Hepatic stellate cell (primary cell): ENCODE results near the gene ZBTB9.

Source experiments
- DNase-seq: peaks from one replicate; pipeline ENCODE4 v3.0.0; 2011; ENCODE audit warnings: low spot score

The ZBTB9 gene

GRCh38 chr6:33418690-33419291 is 35.6 kb upstream of the ZBTB9 start:
- no peak for DNase-seq

GRCh38 chr6:33419580-33420490 is 34.5 kb upstream of the ZBTB9 start, which contains the start of gene SYNGAP1:
Gene SYNGAP1, plus strand, starts transcription at chr6:33420065. Its CDS starts 200 bp downstream, at chr6:33420265.
- no peak for DNase-seq

- DNase-seq = no peak
Measured at GRCh38 chr6:33420491-33421343, 33.7 kb upstream of the ZBTB9 start.

DNA sequence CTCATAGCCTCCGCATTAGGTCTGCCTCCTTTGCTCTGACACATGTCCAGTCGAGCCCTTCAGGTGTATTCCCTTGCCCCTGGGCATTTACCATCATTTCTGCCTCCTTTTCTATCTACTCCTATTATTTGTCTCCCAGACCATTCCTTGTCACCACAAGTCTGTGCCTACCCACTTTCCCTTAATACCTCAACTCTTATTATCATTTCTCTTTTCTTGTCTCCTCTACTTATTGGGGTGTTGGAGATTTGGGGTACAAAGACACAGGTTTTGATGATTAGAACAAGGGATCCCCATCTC is 33.1 kb upstream of the ZBTB9 start:
- DNase-seq = no peak

GRCh38 chr6:33423777-33424176 is 30.6 kb upstream of the ZBTB9 start:
- no peak for DNase-seq

- DNase-seq = peak; percentile 27
Measured at GRCh38 chr6:33424855-33425667, 29.3 kb upstream of the ZBTB9 start.

DNA sequence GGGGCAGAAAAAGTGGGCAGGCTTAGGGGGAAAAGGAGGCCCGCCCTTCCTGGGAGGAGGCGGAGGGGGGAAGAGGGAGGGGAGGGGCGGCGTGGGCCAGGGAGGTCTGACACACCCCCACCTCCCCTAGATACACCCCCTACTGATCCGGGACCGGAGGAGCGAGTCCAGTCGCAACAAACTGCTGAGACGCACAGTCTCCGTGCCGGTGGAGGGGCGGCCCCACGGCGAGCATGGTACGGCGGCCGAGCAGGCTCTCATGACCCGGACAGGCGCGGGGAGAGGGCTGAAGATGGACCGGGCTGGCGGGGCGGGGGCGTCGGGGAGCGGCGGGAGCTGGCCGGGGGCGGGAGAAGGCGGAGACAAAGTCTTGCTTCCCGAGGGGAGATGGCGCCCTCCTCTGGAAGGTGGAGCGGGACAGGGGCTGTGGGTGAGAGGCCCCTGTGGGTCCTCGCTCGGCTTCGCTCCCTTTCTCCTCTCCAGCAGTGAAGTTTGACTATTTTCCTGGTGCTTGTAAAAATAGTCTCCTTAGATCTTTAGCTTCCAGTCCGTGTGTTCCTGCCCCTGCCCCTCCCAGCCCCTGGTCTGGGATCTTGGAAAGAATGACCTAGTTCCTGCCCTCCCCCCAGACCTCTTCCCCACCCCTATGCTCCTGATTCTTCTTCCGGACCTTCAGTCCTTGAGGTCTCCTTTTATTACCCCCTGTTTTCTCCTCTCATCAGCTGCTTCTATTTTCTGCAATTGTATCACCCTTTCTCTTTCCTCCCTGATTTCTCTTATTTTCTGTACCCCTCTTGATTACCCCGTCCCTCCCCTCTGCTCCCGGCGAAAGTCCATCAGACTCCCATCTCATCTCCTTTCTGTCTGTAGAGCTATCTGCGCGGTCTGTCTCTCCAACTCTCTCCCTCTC is 28.5 kb upstream of the ZBTB9 start:
- peak; percentile 89 for DNase-seq

DNA sequence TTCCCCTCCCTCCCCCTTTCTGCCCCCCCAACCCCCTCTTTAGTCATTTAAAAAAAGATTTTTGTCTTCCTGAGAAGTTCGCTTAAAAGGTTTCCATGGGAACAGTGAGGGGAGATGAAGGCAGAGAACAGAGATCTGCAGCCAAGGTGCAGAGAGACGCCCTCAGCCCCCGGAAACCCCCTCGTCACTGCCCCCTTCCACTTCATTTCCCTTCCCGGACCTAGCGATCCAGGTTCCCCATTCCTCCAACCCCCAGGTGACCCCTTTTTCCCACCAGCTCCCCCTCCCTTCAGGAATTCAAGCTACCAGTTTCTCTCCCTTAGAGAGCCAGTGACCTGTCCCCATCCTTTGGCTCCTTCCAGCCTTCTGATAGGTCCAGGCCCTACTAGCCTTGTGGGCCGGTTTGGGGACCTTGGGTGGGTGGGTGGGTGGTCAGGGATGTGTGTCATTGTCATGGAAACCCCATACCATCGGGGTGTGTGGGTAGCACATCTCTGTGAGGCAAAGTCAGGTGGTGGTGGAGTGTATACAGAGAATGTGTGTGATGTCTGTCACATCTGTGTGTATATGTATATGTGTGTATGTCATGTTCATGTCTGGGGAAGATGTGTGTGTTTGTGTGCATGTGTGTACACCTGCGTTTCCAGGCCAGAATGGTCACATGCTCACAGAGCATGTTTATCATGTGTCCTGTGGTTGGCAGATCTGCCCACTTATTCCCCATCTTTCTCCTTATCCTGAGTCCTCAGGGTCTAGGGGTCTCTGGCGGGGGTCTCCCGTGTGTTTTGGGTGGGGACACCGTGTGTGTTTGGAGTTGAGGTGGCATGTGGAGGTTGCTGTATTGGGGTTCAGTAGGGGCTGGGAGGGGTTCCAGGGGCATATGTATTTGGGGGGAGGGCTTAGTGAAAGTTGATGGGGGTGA is 27.5 kb upstream of the ZBTB9 start:
- DNase-seq = peak; percentile 47

- DNase-seq = peak; percentile 61
Measured at GRCh38 chr6:33427585-33428223, 26.7 kb upstream of the ZBTB9 start.

DNA sequence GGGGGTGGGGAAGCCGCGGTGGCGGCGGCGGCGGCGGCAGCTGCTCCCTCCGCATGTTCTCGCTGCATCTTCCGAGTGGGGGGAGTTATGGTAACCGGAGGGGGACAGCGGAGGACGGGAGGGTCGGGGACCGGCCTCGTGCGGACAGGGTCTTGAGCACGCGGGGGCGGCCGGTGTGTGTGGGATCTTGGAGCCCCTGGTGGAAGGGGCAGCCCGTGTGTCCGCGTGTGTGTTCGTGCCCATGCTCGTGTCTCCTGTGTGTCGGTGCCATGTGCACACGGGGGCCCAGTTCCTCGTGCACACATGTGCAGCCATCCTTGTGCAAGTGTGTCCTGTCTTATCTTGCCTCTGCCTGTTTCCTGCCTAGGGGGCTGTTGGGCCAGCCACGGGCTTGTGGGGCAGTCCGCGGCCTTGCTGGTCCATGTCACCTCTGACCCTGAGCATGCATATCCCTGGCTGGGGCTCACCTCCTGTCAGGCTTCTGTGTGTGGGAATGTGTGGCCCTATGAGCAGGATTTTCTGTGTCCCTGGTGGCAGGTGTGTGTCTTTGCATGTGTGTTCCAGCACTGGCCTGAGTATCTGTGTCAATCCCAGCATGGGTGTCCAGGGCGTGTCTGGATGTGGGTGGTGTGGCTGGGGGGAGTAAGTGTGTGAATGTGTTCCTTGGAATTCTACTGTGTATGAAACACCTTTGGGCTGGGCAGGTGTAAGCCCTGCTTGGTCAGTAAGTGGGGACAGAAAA is 26.0 kb upstream of the ZBTB9 start:
- peak; percentile 77 for DNase-seq

DNA sequence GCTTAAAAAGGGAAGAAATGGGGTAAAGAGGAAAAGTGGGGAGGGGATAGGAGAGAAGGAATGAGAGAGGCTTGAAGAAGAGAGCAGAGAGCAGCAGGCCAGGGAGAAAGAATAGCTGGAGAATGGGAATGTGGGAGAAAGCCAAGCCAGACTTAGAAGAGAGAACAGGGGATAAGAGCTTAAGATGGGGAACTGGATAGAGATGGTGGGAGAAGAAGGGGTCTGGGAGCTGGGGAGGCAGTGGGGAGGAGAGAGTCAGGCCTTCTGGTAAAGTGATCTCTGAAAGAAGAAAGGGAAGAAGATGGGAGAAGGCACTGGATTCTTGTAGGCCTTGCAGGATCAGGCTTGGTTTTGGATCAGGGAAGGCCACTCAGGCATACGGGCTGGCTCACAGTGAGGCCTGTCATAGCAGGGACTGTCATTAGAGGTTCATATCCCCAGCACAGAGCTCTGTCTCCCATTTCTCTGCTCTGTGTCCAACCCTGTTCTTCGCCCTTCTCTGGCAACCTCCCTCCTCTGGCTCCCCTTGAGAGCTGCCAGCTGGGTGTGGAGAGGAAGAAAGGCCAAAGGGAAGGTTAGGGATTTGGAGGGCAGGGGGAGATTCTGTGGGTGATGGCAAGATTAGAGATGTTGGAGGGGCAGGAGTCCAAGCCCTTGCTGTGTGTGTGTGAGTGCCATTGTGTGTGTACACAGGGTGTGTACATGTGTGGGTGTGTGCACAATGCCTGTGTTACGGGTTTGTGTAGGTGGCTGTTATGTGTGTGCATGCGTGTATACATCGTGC is 25.2 kb upstream of the ZBTB9 start:
- DNase-seq = no peak

DNA sequence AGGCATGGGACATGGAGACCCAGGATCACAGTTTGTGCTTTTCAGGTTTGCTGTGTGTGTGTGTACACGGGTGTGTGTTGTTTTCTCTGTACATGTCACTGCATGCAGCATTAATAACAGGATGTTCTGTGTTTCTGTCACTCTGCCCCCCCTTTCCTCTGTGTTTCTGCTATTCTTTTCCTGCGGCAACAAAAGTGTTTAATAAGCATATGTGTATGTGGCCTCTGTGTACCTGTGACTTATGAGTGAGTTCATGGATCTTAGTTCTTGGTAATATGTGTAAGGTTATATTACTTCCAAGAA is 24.7 kb upstream of the ZBTB9 start:
- no peak for DNase-seq

GRCh38 chr6:33430334-33430733 is 24.0 kb upstream of the ZBTB9 start:
- no peak for DNase-seq

- DNase-seq = peak; percentile 93
Measured at GRCh38 chr6:33430991-33431879, 23.1 kb upstream of the ZBTB9 start.

DNA sequence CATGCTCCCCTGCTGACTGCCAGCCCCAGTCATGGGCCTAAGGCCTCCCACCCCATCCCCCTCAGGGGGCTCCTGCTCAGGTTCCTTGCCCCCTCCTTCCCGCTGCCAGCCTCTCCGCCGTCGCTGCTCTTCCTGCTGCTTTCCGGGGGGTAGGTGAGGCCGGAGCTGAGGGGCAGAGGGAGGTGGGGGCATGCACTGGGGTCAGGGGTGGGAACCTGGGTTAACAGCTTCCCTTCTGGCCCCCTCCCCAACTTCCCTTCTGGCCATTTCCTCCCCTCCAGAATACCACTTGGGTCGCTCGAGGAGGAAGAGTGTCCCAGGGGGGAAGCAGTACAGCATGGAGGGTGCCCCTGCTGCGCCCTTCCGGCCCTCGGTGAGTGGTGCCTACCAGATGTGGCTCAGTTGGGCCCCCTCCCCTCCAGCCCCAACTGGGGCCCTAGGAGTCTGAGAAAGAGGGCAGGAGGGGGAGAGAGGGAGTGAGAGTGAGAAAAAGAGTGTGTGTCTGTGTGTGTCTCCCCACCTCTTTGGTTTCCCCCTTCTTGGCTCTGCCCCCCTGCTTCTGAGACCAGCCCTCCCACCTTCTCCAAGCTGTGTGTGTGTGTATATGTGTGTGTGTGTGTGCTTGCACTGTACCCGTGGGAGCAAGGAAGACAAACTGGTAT is 22.4 kb upstream of the ZBTB9 start:
- DNase-seq = no peak

GRCh38 chr6:33432546-33432945 is 21.8 kb upstream of the ZBTB9 start:
- no peak for DNase-seq
